ENCODE results near the gene ZFYVE9. TPM values are rescaled to one million over a fixed set of nuclear protein-coding genes. Genes with fewer than 3 reads are reported as not detected.

The ZFYVE9 gene
- total and polyA plus RNA-seq, 2 of the 8 experiments (the other 6 are each of a cell fraction or from before 2014, with no cell fraction given): 5.8 to 26.5 TPM

DNA sequence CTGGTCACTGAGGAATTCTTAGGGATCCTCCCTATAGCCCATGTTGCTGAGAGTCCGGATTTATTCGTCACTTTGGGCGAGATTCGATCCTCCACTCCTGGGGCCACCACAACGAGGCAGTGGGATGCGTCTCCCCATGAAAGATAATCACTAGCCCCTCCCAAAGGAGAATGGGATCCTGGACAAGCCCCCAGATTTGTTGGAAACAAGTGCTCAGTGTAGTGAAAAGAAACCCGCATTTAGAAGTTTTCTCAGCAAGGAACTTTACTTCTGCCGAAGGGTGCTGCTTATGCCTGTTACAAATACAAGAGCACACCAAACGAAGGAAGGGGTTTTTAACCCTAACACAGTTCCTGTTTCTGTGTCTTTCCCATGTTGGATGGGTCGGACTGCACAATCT lies 83.3 kb downstream of the ZFYVE9 start:
- Histone ChIP-seq H3K4ac (replicated peaks; ENCODE audit: insufficient read length, low read depth, low read length) (no peak overlapping the region), H3K14ac (ENCODE audit: insufficient read length) (no peak overlapping the region), H3K4me3 (ENCODE audit: extremely low read depth in 1 of 4, insufficient read depth in 2 of 4, low read depth in 3 of 4, low read length in 4 of 4) (no peak overlapping the region), H4K20me1 (replicated peaks in 1 of 2; ENCODE audit: control insufficient read depth in 1 of 2, insufficient read depth in 2 of 2, low read length in 2 of 2) (no peaks in the 10 kb centered on the region), H3K27ac (ENCODE audit: low read depth, low read length) (no peak overlapping the region), H2BK120ac (replicated peaks; ENCODE audit: low read depth, low read length) (no peak overlapping the region), H3K23me2 (ENCODE audit: low read depth, low read length) (no peaks in the 10 kb centered on the region; the same call in 1 of the 2 replicates), H3K79me1 (ENCODE audit: low read depth, low read length) (no peaks in the 10 kb centered on the region), H2BK15ac (ENCODE audit: low read length) (no peak overlapping the region), H2AK5ac (ENCODE audit: low read depth, low read length) (no peak overlapping the region), H3K23ac (ENCODE audit: insufficient read length) (no peak overlapping the region), H3K9me3 (ENCODE audit: insufficient read depth in 2 of 2, low read depth in 1 of 2, low read length in 1 of 2) (peaks cover 12 to 18% of the 10 kb centered on the region in 2 experiments), H4K91ac (replicated peaks; ENCODE audit: insufficient read length, low read length) (no peak overlapping the region), H2BK5ac (ENCODE audit: low read depth, low read length) (no peak overlapping the region), H3K4me2 (ENCODE audit: insufficient read depth in 1 of 2, low read depth in 2 of 2, low read length in 2 of 2) (no peak overlapping the region), H4K5ac (ENCODE audit: insufficient read length, low read depth, low read length) (no peak overlapping the region), H3K79me2 (ENCODE audit: control insufficient read depth in 1 of 2, insufficient read depth in 2 of 2, low read length in 2 of 2) (no peaks in the 10 kb centered on the region), H3K18ac (ENCODE audit: extremely low read depth, low read length) (no peak overlapping the region), H2BK20ac (ENCODE audit: low read length) (no peak overlapping the region), H2AFZ (ENCODE audit: low read length) (no peak overlapping the region), H3K9ac (replicated peaks in 1 of 4; ENCODE audit: extremely low read depth in 1 of 4, low read depth in 3 of 4, low read length in 3 of 4) (no peak overlapping the region), H3K56ac (replicated peaks; ENCODE audit: insufficient read length, low read depth, low read length) (no peak overlapping the region), H4K8ac (ENCODE audit: extremely low read depth, insufficient read depth, low read length) (no peak overlapping the region), H3K36me3 (ENCODE audit: control insufficient read depth in 2 of 4, insufficient read depth in 4 of 4, low read length in 3 of 4) (peaks cover 0 to 7% (median 1%) of the 10 kb centered on the region in 4 experiments; a peak in 1 of 8 replicates), H3K4me1 (replicated peaks in 1 of 4; ENCODE audit: control insufficient read depth in 3 of 4, insufficient read depth in 4 of 4, low read length in 3 of 4) (peaks cover 0 to 2% (median 0%) of the 10 kb centered on the region in 4 experiments; a peak in 2 of 7 replicates), H3K27me3 (replicated peaks in 1 of 4; ENCODE audit: control insufficient read depth in 3 of 4, extremely low read depth in 1 of 4, insufficient read depth in 3 of 4, low read length in 3 of 4) (no peaks in the 10 kb centered on the region), H2BK12ac (ENCODE audit: low read depth, low read length) (no peak overlapping the region)
- POLR2A ChIA-PET (ENCODE audit: partially characterized antibody): interaction anchor here (1.3 kb wide), 1 partner anchor 64 kb away, joined by 3 read pairs; no protein-coding TSS in a partner anchor
- CTCF ChIA-PET (ENCODE audit: partially characterized antibody): no interaction called here
- DNase-seq (ENCODE audit: low read depth in 1 of 2, low spot score in 2 of 2) (no peak), FAIRE-seq (no peak)
- TF ChIP-seq MAFK (IDR thresholded peaks at IDR 0.05; ENCODE audit: low read depth, low read length) (no peak), HDAC6 (IDR thresholded peaks at IDR 0.05; ENCODE audit: low read depth, low read length) (no peak), RBBP5 (IDR thresholded peaks at IDR 0.05; ENCODE audit: borderline replicate concordance, low read depth, low read length) (no peak), SAP30 (IDR thresholded peaks at IDR 0.05; ENCODE audit: insufficient read depth, insufficient replicate concordance, low read length) (no peak), KDM5A (IDR thresholded peaks at IDR 0.05; ENCODE audit: low read length) (no peak), POLR2A (IDR thresholded peaks at IDR 0.05; ENCODE audit: control extremely low read depth in 1 of 2, low read depth in 2 of 2, low read length in 2 of 2) (no peak), BRCA1 (IDR thresholded peaks at IDR 0.05; ENCODE audit: low read depth, low read length) (no peak), CBX8 (IDR thresholded peaks at IDR 0.05; ENCODE audit: borderline replicate concordance, low read depth, low read length) (no peak), TAF1 (IDR thresholded peaks at IDR 0.05; ENCODE audit: low read depth, low read length) (no peak)
- WGBS, 2 experiments (ENCODE audit: extremely low coverage in 1 of 2, insufficient coverage in 1 of 2, insufficient read length in 1 of 2, insufficient replicate concordance in 2 of 2, low coverage in 1 of 2, low lambda C conversion rate in 2 of 2, missing lambda C conversion rate in 1 of 2): 95% methylated on average over 10 of the region's 10 CpGs; no CpG with 5 or more reads in 1 of the 2 experiments

All from H1 (cell line).